Astrocyte of the spinal cord (primary cell): ENCODE results near the gene ZNF407.
"Not testable (repeated sequence)": the region's sequence is repeated elsewhere in the genome, so short reads cannot be mapped to it uniquely, and the experiment has no call there.

Experiments
- DNase-seq: peaks from one replicate; pipeline ENCODE4 v3.0.0; 2011; ENCODE audit warnings: low read depth, low spot score
- H3K4me3 ChIP-seq: 2 replicates; pipeline ENCODE4 v1.5.1; 2011; ENCODE audit warnings: low read depth, mild to moderate bottlenecking, low read length, moderate library complexity
- CTCF ChIP-seq: IDR thresholded peaks from 2 replicates; pipeline ENCODE4 v1.5.1; 2012; ENCODE audit warnings: low read depth, mild to moderate bottlenecking, low read length, inconsistent platforms
- in situ Hi-C: cut with HindIII; loops from 2 replicates; pipeline ENCODE4 v1.10.0; 2017; ENCODE audit warnings: low sequenced_read_pairs

Gene ZNF407

GRCh38 chr18:75090336-75090735 is 492.7 kb downstream of the ZNF407 start:
- no peak for DNase-seq
- in situ Hi-C loops, result no loop called here
- H3K4me3 ChIP-seq, result no peak overlapping the region
- TF ChIP-seq CTCF, result no peak

DNA sequence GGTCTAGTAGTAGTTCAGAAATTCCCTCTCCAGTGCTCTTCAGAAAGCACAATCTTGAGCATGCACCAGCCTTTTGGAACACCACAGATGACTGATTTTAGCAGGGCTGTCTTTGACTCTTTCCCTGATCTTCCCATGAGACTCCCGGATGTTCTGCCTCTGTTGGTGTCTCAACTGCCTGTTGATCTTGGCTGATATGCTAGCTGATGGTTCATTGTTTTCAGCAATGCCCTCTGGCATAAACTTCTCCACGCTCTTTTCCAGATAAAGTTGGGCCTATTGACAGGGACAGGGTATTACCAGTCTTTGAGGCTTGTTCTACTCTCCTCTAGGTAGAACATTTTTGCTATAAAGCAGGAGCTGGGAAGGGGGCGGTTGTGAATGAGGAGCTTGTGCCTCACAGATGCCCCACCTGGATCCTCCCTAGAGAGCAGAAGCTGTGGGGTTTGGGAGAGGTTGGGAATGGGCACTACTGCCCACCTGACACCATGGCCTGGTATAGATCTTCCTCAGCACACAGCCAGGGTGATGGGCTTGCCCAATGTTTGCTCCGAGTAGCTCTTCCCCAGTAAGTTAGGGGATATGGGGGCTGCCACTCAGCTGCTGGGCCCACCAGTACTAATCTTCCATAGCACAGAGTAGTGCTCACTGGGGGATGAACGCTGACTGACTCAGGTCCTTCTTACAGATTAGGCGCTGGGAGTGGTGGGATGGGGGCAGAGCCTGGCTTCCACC is 500.0 kb downstream of the ZNF407 start:
- DNase-seq, result no peak
- no peak for TF ChIP-seq CTCF
- in situ Hi-C loops, result no loop called here
- no peak overlapping the region for H3K4me3 ChIP-seq

DNA sequence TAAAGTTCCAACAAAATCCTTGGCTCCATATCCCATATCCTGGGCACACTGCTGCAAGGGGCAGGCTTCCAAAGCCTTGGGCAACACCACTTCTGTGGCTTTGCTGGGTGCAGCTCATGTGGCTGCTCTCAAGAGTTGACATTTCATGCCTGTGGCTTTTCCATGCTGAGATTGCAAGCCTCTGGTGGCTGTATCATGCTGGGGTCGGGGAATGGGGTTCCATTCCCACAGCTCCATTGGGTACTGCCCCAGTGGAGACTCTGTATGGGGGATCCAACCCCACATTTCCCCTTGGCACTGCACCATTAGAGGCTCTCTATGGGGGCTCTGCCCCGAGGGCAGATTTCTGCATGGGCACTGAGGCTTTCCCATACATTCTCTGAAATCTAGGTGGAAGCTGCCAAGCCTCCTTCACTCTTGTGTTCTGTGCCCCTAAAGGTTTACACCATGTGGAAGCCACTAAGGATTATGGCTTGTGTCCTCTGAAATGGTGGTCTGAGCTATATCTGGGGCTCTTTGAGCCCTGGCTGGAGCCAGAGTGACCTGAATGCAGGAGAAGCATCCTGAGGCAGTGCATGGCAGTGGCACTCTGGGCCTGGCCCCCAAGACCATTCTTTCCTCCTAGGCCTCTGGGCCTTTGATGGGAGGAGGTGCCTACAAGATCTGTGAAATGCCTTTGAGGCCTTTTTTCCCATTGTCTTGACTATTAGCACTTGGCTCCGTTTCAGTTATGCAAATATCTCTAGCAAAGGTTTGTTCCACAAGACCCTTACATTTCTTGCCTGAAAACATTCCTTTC is 503.4 kb downstream of the ZNF407 start:
- H3K4me3 ChIP-seq, result no peak overlapping the region
- in situ Hi-C loops, result no loop called here
- no peak for TF ChIP-seq CTCF
- DNase-seq, result no peak

GRCh38 chr18:75101916-75102315 is 504.2 kb downstream of the ZNF407 start:
- no peak for DNase-seq
- H3K4me3 ChIP-seq, result no peak overlapping the region
- TF ChIP-seq CTCF, result no peak
- in situ Hi-C loops, result no loop called here

DNA sequence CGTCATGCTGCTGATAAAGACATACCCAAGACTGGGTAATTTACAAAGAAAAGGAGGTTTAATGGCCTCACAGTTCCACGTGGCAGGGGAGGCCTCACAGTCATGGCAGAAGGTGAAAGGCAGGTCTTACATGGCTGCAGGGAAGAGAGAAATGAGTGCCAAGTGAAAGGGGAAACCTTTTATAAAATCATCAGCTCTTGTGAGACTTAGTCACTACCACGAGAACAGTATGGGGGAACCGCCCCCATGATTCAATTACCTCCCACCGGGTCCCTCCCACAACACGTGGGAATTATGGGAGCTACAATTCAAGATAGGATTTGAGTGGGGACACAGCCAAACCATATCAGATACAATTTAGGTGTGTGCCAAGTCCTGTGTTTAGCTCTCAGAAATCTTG is 506.4 kb downstream of the ZNF407 start:
- H3K4me3 ChIP-seq, DNase-seq, in situ Hi-C loops: not testable (repeated sequence)

DNA sequence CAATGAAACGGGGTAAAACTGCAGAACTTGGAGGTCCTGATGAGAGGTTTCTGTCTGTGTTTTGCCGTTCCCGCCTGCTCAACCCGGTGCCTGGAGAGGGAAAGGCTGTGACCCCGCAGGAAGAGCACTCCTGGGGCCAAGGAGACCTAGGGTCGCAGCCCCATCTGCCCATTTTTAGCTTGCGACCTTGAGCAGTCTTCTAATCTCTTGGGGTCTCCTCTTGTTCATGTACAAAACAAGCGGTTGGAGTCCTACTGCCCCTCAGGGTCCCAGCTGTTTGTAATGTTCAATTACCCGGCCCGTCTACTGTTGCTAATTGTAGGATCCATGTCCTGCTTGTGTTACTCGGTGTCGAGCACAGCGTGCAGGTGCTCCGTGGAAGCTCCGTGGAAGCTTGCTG is 506.8 kb downstream of the ZNF407 start:
- in situ Hi-C loops, result no loop called here
- no peak overlapping the region for H3K4me3 ChIP-seq
- no peak for TF ChIP-seq CTCF
- no peak for DNase-seq
